Upper lobe of right lung (tissue), 1 donor: ENCODE data around the gene PPP1R36. TPM values are rescaled to one million over a fixed set of nuclear protein-coding genes. Genes with fewer than 3 reads are reported as not detected.
"Not testable (repeated sequence)": the region's sequence is repeated elsewhere in the genome, so short reads cannot be mapped to it uniquely, and the experiment has no call there.

Source experiments
- ATAC-seq: fragments of 200-7000 bp; cut with Tn5 transposase; one replicate; pipeline ENCODE4 v1.9.1; 2020; ENCODE audit warnings: mild to moderate bottlenecking, moderate library complexity
- DNase-seq: peaks from one replicate; pipeline ENCODE4 v3.0.0-alpha.2; 2020
- H3K27ac ChIP-seq: fragments of 200-600 bp; one replicate; pipeline ENCODE4 v1.8.0; 2022
- H3K27me3 ChIP-seq: fragments of 200-600 bp; one replicate; pipeline ENCODE4 v1.8.0; 2022; ENCODE audit warnings: mild to moderate bottlenecking
- H3K36me3 ChIP-seq: fragments of 200-600 bp; one replicate; pipeline ENCODE4 v1.8.0; 2022
- H3K4me1 ChIP-seq: fragments of 200-600 bp; one replicate; pipeline ENCODE4 v1.8.0; 2022
- H3K4me3 ChIP-seq: fragments of 200-600 bp; one replicate; pipeline ENCODE4 v1.8.0; 2022; ENCODE audit warnings: mild to moderate bottlenecking
- H3K9me3 ChIP-seq: fragments of 200-600 bp; one replicate; pipeline ENCODE4 v1.8.0; 2022
- intact Hi-C: fragments of 100-400 bp; cut with DNase I; formaldehyde crosslinking; loops from one replicate; pipeline ENCODE4 v1.11.0; 2022
- total RNA-seq: library from RNA; stranded (reverse); fragmentation: NEBNext Ultra II Directional; extraction: Animal tissue kit (Norgen Biotek cat#: 25700); gene quantifications from one replicate; pipeline ENCODE4 v1.2.1, GENCODE V29; 2021
- TF ChIP-seq, protein P1 (sequence below): fragments of 200-600 bp; IDR thresholded peaks from one replicate; pipeline ENCODE4 v1.8.0; 2022; ENCODE audit warnings: antibody characterized with exemption
- donor health status: DM: no; HTN: yes; CAD: no; lungs with severe emphysema.

The PPP1R36 gene
- total RNA-seq, 1 donor from 2014 or later: 0.46 TPM

DNA sequence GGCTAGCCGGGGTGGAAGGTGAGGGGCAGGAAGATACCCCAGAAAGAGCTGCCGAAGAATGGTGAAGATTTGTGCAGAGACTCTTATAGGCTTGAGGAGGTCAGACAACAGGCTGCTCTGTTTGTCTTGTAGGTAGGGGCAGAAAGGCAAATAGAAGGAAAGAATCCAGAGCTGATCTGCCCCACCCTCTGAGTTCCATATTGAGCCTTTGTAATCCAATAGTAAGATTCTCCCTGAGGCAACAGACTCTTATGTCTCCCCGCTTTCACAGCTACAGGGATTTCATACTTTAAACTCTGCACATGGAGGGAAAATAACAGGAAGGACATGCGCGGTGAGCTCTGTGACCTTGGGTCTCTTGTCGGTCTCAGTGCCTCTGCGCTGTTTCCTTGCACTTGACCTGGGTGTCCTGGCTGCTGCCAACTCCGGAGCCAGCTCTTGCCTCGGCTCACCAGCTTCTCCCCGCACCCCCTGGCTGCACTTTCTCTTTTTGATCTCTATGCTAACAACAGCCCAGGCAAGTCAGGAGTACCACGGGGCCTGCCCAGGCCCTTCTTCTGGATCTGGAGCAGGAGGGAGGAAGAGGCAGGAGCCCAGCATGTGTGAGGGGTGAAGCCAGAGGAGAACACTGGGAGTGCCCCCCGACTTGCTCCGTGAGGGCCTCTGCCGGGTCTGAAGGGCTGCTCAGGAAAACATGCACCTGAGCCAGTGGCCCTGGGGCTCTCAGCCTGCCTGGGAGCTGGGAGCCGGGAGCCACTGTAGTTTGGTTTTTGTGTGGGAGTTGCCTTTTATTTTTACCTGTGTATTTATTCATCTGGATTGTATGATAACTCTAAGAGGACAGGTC, 75.8 kb downstream of the PPP1R36 start:
- H3K9me3 ChIP-seq: no peaks in the 10 kb centered on the region
- H3K36me3 ChIP-seq: no peaks in the 10 kb centered on the region
- peak; percentile 71 for ATAC-seq
- no peaks in the 10 kb centered on the region for H3K27me3 ChIP-seq
- DNase-seq: no peak
- intact Hi-C loops: no loop called here
- no peaks in the 10 kb centered on the region for H3K4me1 ChIP-seq
- H3K4me3 ChIP-seq: no peak overlapping the region
- no peak overlapping the region for H3K27ac ChIP-seq
- TF ChIP-seq, protein P1, sequence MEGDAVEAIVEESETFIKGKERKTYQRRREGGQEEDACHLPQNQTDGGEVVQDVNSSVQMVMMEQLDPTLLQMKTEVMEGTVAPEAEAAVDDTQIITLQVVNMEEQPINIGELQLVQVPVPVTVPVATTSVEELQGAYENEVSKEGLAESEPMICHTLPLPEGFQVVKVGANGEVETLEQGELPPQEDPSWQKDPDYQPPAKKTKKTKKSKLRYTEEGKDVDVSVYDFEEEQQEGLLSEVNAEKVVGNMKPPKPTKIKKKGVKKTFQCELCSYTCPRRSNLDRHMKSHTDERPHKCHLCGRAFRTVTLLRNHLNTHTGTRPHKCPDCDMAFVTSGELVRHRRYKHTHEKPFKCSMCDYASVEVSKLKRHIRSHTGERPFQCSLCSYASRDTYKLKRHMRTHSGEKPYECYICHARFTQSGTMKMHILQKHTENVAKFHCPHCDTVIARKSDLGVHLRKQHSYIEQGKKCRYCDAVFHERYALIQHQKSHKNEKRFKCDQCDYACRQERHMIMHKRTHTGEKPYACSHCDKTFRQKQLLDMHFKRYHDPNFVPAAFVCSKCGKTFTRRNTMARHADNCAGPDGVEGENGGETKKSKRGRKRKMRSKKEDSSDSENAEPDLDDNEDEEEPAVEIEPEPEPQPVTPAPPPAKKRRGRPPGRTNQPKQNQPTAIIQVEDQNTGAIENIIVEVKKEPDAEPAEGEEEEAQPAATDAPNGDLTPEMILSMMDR: no peak

DNA sequence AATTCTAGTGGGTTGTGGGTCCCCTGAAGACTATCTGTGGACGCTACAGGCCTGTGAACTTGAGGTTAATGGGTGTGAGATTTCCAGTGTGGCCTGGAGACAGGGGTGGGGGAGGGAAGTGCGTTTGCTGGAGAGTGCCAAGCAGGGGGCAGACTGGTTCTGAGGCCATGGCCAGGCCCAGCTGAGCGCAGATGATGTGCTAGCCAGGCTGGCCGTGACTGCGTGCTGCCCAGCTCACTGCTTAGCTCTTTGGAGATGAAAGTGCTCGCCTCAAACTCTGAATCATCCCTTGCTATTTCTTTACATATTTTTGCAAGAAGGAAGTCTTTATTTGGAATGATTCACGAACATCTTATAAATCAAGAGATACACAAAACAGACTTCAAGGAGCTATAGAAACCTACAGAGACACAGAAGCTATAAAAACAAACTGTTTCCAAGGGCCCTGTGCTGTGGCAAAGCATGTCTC, 79.2 kb downstream of the PPP1R36 start:
- H3K4me3 ChIP-seq: no peak overlapping the region
- no peaks in the 10 kb centered on the region for H3K27me3 ChIP-seq
- no peaks in the 10 kb centered on the region for H3K4me1 ChIP-seq
- intact Hi-C loops: no loop called here
- no peak overlapping the region for H3K27ac ChIP-seq
- ATAC-seq (no peak), DNase-seq (no peak)
- H3K9me3 ChIP-seq: no peaks in the 10 kb centered on the region
- H3K36me3 ChIP-seq: no peaks in the 10 kb centered on the region
- TF ChIP-seq, protein P1: no peak

DNA sequence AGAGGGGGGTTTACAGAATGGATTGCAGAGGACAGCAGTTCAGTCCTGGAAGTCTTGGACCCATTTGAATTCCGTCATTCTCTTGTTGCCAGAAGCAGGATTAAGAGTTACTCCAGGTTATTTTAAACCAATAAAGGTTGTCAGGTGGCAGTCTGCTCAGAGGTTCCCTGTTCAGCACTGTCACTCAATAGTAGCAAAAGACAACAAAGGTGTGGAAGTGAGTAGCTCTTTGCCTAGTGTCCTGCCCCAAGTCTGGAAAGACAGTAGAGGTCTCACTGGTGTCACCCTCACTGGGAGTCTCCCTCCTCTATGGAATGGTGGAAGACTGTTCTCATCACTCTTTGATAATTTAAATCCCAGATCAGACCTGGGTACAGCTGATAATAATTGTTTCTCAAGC, 81.0 kb downstream of the PPP1R36 start:
- intact Hi-C loops: no loop called here
- no peak for ATAC-seq

DNA sequence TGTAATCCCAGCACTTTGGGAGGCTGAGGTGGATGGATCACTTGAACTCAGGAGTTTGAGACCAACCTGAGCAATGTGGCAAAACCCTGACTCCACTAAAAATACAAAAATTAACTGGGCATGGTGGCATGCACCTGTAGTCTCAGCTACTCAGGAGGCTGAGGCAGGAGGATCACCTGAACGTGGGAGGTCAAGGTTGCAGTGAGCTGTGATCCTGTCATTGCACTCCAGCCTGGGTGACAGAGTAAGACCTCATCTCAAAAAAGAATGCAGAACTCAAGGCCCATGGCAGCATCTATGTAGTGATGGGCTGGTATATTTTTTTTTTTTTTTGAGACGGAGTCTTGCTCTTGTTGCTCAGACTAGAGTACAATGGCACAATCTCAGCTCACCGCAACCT, 81.5 kb downstream of the PPP1R36 start:
- H3K27ac ChIP-seq, intact Hi-C loops, H3K4me3 ChIP-seq, H3K36me3 ChIP-seq, ATAC-seq, H3K9me3 ChIP-seq, H3K27me3 ChIP-seq, H3K4me1 ChIP-seq, DNase-seq: not testable (repeated sequence)

More for the DNA sequence above, 81.0 kb downstream of the PPP1R36 start:
- Histone ChIP-seq H3K36me3 (no peaks in the 10 kb centered on the region), H3K9me3 (no peaks in the 10 kb centered on the region), H3K27ac (no peak overlapping the region), H3K4me1 (no peaks in the 10 kb centered on the region), H3K27me3 (no peaks in the 10 kb centered on the region), H3K4me3 (no peak overlapping the region)
- TF ChIP-seq, protein P1: no peak
- DNase-seq: no peak

DNA sequence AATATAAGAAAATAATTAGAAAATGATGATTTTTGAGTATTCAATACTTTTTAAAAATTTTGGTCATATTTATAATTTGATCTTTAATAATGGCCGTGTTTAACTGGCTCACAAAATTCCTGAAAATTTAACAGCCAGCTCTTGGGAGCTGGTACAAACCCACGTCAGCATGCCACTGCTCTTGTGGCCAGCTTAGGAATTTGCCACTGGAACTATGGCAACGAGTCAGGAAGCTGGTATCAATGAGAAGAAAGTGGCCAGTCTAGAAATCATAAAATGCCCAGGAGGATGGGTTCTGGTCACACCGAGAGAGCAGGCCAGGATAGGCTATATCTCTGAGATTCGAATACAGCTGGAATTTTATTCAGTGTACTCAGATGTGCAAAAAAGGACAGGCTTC, 82.3 kb downstream of the PPP1R36 start:
- intact Hi-C loops: no loop called here
- Histone ChIP-seq H3K27me3 (no peaks in the 10 kb centered on the region), H3K4me1 (peaks cover 3% of the 10 kb centered on the region), H3K4me3 (no peak overlapping the region), H3K36me3 (no peaks in the 10 kb centered on the region), H3K9me3 (no peaks in the 10 kb centered on the region), H3K27ac (no peak overlapping the region)
- no peak for ATAC-seq
- DNase-seq: no peak
- TF ChIP-seq, protein P1: no peak

DNA sequence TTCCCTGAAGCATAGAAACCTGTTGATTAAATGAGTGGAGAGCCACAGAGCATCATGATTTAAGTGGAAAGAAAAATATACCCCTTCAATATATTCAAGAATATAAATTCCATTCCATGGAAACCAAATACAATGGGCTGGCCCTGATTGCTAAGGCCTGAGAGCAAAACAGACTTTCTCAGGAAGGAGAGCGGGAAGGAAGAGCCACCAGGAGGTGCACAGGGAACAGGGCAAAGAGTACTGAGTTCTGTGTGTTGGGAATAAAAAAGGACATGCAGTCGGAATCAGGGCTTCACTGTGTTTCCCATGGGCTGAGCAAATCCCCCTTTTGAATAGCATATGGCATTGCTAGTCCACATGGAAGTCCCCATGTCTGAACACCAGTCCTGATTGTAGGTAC, 84.8 kb downstream of the PPP1R36 start:
- no peaks in the 10 kb centered on the region for H3K9me3 ChIP-seq
- H3K4me1 ChIP-seq: peaks cover 3% of the 10 kb centered on the region
- no peaks in the 10 kb centered on the region for H3K36me3 ChIP-seq
- no peaks in the 10 kb centered on the region for H3K27me3 ChIP-seq
- intact Hi-C loops: no loop called here
- DNase-seq (no peak), ATAC-seq (no peak)
- TF ChIP-seq, protein P1: no peak
- H3K4me3 ChIP-seq: no peak overlapping the region
- no peak overlapping the region for H3K27ac ChIP-seq
